Stimulated activated naive CD8-positive, alpha-beta T cell treated with anti-CD3 and anti-CD28 coated beads, Interleukin-15, Interleukin-2, amounts not matched to agents 100 U/mL and 50 U/mL, for 24 hours (primary cell): ENCODE results near the gene FAM174A.
"Not testable (repeated sequence)": the region's sequence is repeated elsewhere in the genome, so short reads cannot be mapped to it uniquely, and the experiment has no call there.

Experiments
- ATAC-seq: fragments of 150-1000 bp; cut with Tn5 transposase; one replicate; pipeline ENCODE4 v1.10.0; 2021
- DNase-seq: peaks from one replicate; pipeline ENCODE4 v3.0.0; 2021

Gene FAM174A

GRCh38 chr5:100576217-100576751 lies 41.1 kb downstream of the FAM174A start:
- no peak for ATAC-seq

DNA sequence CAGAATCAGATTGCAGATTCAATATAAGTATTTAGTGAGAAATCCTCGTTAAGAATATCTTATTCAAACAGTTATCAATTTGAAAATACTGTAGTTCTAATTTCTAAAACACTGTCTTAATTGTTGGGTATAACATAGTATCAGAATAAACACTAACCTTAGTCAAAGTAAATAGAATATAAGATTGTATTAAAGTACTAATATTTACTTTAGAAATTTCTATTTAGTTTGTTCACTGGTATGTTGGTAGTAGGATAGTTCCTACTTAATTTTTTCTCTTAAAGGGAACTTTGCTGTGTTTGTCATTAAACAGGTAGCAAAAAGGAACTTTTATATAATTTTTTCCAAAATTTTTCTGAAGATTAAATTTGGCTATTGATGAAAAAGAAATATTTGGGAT lies 42.3 kb downstream of the FAM174A start:
- ATAC-seq (no peak), DNase-seq (no peak)

More at GRCh38 chr5:100576217-100576751, 41.1 kb downstream of the FAM174A start:
- no peak for DNase-seq

GRCh38 chr5:100584069-100584468 lies 48.9 kb downstream of the FAM174A start:
- DNase-seq = no peak

DNA sequence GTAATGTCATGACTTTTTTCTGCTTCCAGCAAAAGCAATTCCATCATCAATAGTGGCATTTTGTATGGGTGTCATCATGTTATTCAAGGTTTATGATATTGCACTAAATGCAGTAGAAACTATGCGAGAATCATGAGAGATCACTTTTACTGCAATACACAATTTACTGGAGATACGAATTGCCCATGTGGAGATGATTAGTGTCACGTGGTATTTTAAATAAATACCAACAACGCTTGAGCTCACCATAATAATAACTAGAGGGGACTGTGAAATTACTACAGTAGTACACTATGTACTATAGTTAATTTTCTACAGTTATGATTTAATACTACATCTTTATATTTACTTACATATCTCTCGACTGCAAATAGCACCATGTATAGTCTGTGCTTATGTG lies 49.7 kb downstream of the FAM174A start:
- no peak for DNase-seq
- no peak for ATAC-seq

More at GRCh38 chr5:100584069-100584468, 48.9 kb downstream of the FAM174A start:
- no peak for ATAC-seq

- DNase-seq (no peak), ATAC-seq (no peak)
Measured at GRCh38 chr5:100590867-100591266, 55.7 kb downstream of the FAM174A start.

DNA sequence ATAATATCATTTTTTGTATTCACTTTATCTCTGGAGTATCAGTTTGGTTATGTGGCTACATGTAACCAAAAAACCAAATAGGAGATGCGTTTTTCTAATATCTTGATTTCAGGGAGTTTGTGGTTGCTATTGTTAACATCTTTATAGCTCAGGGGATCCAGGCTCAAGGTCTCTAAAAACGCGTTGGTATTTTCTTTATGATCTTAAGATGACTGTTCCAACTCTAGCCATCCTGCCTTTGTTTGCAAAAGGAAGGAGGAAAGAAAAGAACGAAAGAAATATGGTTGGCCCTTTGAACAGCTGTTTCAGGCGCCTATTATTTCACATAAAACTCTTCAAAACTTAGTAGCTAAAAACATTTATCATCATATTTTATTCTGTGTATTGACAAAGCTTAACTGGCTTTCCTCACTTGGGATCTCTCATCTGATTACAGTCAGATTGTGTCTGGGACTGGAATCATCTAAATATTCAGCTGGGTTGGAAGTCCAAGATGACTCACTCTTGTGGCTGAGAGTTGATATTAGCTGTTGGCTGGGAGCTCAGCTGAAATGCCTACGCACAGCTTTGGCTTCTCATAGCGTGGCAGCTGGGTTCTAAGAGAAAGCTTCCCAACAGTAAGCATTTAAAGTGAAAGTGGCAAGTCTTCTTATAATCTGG lies 60.1 kb downstream of the FAM174A start:
- no peak for DNase-seq
- ATAC-seq = no peak

- DNase-seq = no peak
- ATAC-seq = no peak
Measured at GRCh38 chr5:100595812-100596173, 60.6 kb downstream of the FAM174A start.

DNA sequence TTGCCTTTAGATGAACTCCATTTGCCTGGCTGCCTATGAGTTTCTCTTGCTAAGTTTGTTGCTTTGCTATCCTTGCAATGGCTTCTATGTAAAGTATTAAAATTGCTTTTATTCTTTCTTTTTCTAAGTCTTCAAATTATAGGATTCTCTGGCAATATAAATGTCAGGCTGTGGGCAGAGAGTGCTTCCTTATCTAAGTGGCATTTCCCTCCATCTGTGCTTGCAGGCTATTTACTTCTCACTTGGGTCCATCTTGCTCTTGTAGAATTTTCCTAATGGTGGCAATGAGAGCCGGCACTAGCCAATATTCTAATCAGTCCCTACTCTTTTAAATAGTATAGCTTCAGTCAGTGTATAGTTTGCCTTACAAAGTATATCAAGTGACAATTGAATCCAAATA lies 63.3 kb downstream of the FAM174A start:
- DNase-seq = no peak
- ATAC-seq = no peak

DNA sequence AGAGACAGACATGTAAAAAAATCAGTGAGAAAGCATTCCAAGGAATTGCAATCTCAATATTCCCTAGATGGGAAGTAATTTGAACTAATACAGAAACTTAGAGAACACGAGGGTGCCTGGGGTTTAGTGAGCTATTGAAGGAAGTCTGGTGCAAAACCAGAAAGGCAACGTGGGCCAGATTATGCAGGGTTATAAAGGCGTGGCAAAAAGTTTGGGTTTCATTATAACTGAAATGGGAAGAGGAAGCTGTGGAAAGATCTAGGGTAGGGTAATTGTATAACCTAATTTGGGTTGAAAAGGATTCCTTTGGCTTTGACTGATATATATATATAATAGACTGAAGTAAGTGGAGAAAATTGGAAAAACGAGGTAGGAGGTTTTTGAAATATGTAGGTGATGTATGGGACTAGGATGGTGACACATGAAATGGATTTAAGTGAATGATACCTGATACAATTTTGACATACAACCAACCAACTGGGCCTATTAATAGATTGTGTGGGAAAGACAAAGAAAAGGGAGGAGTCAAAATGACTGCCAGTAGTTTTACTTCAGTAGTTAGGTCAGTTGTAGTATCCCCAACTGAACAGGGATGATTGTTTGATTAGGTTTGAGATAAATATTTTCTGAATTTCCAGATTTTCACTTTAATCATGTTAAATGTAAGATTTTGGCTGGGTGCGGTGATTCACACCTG lies 65.3 kb downstream of the FAM174A start:
- ATAC-seq (no peak), DNase-seq (no peak)

DNA sequence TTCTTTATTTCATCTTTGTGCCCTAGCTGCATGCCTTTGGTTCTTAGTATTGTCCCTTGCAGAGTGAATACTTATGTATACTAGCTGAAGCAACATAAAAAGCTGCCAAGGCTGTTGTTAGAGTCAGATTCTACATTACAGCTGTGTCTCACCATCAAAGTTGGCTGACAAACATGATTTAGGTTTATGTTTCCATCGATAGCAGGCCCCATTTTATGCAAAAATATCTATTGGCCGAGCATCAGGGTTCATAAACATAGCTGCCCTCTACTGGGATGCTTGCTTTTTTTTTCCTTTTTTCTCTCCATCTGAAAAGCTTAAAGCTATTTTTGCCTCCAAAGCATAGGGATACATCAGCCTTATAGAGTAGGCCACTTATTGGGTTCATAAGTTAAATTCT lies 68.0 kb downstream of the FAM174A start:
- no peak for DNase-seq
- ATAC-seq = no peak

DNA sequence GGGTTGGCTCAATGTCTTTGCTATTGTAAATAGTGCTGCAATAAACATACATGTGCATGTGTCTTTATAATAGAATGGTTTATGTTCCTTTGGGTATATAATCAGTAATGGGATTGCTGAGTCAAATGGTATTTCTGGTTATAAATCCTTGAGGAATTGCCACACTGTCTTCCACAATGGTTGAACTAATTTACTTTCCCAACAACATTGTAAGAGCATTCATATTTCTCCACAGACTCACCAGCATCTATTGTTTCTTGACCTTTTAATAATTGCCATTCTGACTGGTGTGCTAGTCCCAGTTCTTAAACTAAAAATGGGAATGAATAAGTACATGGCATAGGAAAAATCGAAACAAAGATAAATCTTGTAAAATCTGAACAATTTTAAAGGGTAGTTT lies 68.8 kb downstream of the FAM174A start:
- ATAC-seq, DNase-seq: not testable (repeated sequence)

DNA sequence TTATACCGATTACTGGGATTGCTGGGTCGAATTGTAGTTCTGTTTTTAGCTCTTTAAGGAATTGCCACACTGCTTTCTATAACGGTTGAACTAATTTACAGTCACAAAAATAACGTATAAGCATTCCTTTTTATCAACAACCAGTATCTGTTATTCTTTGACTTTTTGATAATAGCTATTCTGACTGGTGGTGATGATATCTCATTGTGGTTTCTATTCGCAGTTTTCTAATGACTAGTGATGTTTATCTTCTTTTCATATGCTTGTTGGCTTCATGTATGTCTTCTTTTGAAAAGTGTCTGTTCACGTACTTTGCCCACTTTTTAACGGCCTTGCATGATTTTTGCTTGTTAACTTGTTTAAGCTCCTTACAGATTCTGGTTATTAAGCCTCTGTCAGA lies 74.4 kb downstream of the FAM174A start:
- DNase-seq (no peak), ATAC-seq (no peak)

- ATAC-seq = no peak
- no peak for DNase-seq
Measured at GRCh38 chr5:100614308-100614707, 79.1 kb downstream of the FAM174A start.

DNA sequence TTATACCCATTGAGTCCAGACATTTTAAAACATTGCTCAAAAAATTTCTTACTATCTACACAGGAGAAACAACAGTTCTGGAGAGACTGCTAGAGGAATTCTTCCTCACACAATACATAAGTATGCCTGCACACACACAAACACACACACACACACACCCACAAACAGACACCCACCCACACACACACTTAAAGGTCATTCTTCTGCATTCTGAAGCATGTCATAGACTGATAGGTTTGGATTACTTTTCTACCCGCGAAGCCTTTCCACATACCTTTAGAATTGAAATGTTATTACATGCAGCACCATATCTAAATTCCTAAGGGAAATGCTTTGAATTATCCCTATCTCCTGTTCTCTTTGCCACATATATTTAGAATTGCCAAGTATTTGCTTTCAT lies 80.2 kb downstream of the FAM174A start:
- ATAC-seq = no peak
- no peak for DNase-seq

DNA sequence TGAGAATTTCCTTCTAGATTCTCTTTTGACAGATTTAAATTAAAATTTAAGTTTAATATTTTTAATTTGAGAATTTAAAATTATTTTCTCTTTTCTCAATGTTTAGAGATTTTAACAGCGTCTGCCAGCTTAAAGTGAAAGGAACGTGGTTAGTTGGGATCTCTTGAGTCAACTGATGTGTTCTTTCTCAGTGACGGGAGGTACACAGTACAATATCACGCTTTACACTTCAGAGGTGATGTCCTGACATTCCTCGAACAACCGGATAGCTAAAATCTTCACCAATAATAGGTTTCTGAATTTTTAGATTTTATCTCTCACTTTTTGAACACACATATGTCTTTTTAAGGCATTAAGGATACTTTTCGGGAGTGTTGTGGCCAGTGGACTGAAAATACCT lies 81.1 kb downstream of the FAM174A start:
- no peak for DNase-seq
- no peak for ATAC-seq

DNA sequence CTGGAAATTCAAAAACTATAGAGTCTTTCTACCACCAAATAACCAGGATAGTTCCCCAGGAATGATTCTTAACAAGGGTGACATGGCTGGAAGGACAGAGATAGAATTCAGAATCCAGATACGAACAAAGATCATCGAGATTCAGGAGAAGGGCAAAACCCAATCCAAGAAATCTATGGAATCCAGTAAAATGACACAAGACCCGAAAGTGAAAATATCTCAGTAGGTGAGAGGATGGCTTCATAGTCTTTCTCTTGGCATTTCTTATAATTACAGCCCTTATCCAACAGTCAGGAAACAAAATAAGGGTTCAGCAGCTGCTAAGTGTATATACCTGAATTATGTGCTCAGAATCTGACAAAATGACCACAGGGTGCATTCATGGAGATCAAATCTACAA lies 81.8 kb downstream of the FAM174A start:
- DNase-seq (no peak), ATAC-seq (no peak)

DNA sequence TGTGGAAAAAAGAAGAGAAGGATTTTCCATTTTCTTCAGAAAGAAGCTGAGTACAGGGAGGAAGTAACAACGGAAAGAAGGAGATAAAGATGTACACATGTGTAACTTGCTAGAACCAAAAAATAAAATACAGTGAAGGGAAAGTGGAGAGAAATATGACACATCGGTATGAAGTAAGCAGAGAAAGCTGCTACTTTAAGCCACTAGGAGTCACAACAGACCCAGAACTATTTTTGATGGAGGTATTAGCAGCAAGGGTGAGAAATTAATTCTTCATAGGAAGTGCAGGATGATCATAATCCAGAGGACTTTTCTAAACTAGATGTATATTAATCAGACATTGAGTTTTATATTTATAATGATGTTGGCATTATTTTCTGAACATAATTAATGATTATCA lies 88.5 kb downstream of the FAM174A start:
- DNase-seq = no peak
- ATAC-seq = no peak

DNA sequence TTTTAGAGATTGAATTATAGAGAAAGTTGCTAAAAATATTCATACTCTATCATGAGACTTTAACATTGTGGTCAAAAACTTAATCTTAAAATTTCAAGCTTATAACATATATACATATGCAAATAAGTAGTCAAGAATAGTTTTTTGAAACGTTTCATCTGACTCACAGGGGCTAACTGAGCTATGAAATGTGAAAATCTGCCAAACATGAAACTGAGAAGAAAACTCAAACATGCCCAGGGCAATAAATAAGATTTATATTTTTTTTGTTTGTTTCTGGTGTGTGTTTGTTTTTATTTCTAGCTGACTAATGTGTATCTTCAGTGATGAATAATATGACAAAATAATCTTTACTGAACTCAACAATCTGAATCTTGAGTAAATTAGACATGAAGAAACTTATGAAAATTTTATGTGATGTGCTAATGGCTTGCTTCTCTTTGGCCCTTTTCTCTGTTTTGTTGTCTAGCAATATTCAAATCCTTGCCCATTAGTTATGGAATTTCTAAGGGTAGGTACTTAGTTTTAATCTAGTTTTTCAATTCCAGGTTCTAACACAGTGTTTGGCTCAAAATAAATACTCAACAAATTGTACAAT lies 99.9 kb downstream of the FAM174A start:
- DNase-seq (no peak), ATAC-seq (no peak)
